NK-92 (cell line): ENCODE data around the gene ARHGEF17.

Source experiments
- DNase-seq: peaks from one replicate; lab custom pipeline; 2025; ENCODE audit not compliant: unreplicated experiment; lab: John Stamatoyannopoulos, UW

The ARHGEF17 gene

GRCh38 chr11:73331138-73331916 lies 23.3 kb downstream of the ARHGEF17 start:
- no peak for DNase-seq

- no peak for DNase-seq
Observed at GRCh38 chr11:73333173-73333572, 25.1 kb downstream of the ARHGEF17 start.

- no peak for DNase-seq
Observed at GRCh38 chr11:73333640-73334383, 25.7 kb downstream of the ARHGEF17 start.

- DNase-seq = no peak
Observed at GRCh38 chr11:73334384-73335203, 26.5 kb downstream of the ARHGEF17 start.

GRCh38 chr11:73335204-73335923 lies 27.3 kb downstream of the ARHGEF17 start:
- DNase-seq = no peak

- DNase-seq = no peak
Observed at GRCh38 chr11:73337846-73338245, 29.8 kb downstream of the ARHGEF17 start.

GRCh38 chr11:73338279-73338678 lies 30.2 kb downstream of the ARHGEF17 start:
- DNase-seq = no peak

- DNase-seq = no peak
Observed at GRCh38 chr11:73340164-73340563, 32.1 kb downstream of the ARHGEF17 start.

GRCh38 chr11:73342633-73343032 lies 34.6 kb downstream of the ARHGEF17 start:
- no peak for DNase-seq

GRCh38 chr11:73343076-73343873 lies 35.2 kb downstream of the ARHGEF17 start:
- no peak for DNase-seq

GRCh38 chr11:73344191-73344607 lies 36.1 kb downstream of the ARHGEF17 start:
- DNase-seq = no peak

- no peak for DNase-seq
Observed at GRCh38 chr11:73345481-73346160, 37.5 kb downstream of the ARHGEF17 start.

- DNase-seq = no peak
Observed at GRCh38 chr11:73346186-73346935, 38.3 kb downstream of the ARHGEF17 start.

GRCh38 chr11:73347067-73347466 lies 39.0 kb downstream of the ARHGEF17 start:
- DNase-seq = no peak

GRCh38 chr11:73348838-73349237 lies 40.8 kb downstream of the ARHGEF17 start:
- DNase-seq = no peak

- no peak for DNase-seq
Observed at GRCh38 chr11:73349633-73350032, 41.6 kb downstream of the ARHGEF17 start.

GRCh38 chr11:73350908-73351636 lies 43.0 kb downstream of the ARHGEF17 start:
- DNase-seq = no peak

- no peak for DNase-seq
Observed at GRCh38 chr11:73353422-73353821, 45.3 kb downstream of the ARHGEF17 start.
